Measurements from ENCODE around the gene KIF4B.

Gene KIF4B

DNA sequence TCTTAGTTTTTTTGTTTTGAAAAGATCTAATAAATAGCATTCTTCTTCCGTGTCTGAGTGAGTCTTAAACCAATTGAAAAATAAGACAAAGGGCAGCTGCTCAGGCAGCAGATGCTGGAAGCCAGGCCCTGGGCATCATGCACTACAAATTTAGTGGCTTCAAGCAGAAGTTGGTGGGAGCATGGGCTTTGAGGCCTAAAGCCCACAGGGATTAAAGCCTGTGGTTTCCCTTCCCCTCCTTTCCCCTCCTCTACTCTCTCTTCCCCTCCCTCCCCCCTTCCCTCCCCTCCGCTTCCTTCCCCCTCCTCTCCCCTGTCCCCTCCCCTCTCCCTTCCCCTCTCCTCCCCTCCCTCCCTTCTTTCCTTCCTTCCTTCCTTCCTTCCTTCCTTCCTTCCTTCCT is 20.1 kb upstream of the KIF4B start:
- TF ChIP-seq, protein P1, sequence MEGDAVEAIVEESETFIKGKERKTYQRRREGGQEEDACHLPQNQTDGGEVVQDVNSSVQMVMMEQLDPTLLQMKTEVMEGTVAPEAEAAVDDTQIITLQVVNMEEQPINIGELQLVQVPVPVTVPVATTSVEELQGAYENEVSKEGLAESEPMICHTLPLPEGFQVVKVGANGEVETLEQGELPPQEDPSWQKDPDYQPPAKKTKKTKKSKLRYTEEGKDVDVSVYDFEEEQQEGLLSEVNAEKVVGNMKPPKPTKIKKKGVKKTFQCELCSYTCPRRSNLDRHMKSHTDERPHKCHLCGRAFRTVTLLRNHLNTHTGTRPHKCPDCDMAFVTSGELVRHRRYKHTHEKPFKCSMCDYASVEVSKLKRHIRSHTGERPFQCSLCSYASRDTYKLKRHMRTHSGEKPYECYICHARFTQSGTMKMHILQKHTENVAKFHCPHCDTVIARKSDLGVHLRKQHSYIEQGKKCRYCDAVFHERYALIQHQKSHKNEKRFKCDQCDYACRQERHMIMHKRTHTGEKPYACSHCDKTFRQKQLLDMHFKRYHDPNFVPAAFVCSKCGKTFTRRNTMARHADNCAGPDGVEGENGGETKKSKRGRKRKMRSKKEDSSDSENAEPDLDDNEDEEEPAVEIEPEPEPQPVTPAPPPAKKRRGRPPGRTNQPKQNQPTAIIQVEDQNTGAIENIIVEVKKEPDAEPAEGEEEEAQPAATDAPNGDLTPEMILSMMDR (conservative IDR thresholded peaks at IDR 0.05; ENCODE audit: low read depth, low read length): no peak

GRCh38 chr5:154995679-154996078 is 17.9 kb upstream of the KIF4B start:
- H3K27me3 ChIP-seq (ENCODE audit: insufficient read depth, low read depth): no peaks in the 10 kb centered on the region
- H3K9ac ChIP-seq: no peak overlapping the region
- no peak overlapping the region for H3K4me3 ChIP-seq (IDR thresholded peaks at IDR 0.05; ENCODE audit: insufficient read depth, low read depth, low read length)
- H3K79me2 ChIP-seq (ENCODE audit: insufficient read depth, low read depth): no peaks in the 10 kb centered on the region
- no peak overlapping the region for H2AFZ ChIP-seq (ENCODE audit: low read depth)
- no peak overlapping the region for H3K4me2 ChIP-seq
- H3K4me1 ChIP-seq (ENCODE audit: low read depth, poor library complexity, severe bottlenecking): no peaks in the 10 kb centered on the region
- TF ChIP-seq, protein P1 (conservative IDR thresholded peaks at IDR 0.05; ENCODE audit: low read depth, low read length): no peak
- H4K20me1 ChIP-seq (ENCODE audit: insufficient read depth): no peaks in the 10 kb centered on the region
- H3K36me3 ChIP-seq (ENCODE audit: insufficient read depth): no peaks in the 10 kb centered on the region
- no peak overlapping the region for H3K27ac ChIP-seq

More for the DNA sequence above, 20.1 kb upstream of the KIF4B start:
- no peaks in the 10 kb centered on the region for H4K20me1 ChIP-seq (ENCODE audit: insufficient read depth)
- H3K36me3 ChIP-seq (ENCODE audit: insufficient read depth): no peaks in the 10 kb centered on the region
- H3K9ac ChIP-seq: no peak overlapping the region
- no peak overlapping the region for H3K4me3 ChIP-seq (IDR thresholded peaks at IDR 0.05; ENCODE audit: insufficient read depth, low read depth, low read length)
- no peak overlapping the region for H3K4me2 ChIP-seq
- H2AFZ ChIP-seq (ENCODE audit: low read depth): no peak overlapping the region
- no peaks in the 10 kb centered on the region for H3K4me1 ChIP-seq (ENCODE audit: low read depth, poor library complexity, severe bottlenecking)
- no peaks in the 10 kb centered on the region for H3K27me3 ChIP-seq (ENCODE audit: insufficient read depth, low read depth)
- H3K79me2 ChIP-seq (ENCODE audit: insufficient read depth, low read depth): no peaks in the 10 kb centered on the region
- H3K27ac ChIP-seq: no peak overlapping the region

DNA sequence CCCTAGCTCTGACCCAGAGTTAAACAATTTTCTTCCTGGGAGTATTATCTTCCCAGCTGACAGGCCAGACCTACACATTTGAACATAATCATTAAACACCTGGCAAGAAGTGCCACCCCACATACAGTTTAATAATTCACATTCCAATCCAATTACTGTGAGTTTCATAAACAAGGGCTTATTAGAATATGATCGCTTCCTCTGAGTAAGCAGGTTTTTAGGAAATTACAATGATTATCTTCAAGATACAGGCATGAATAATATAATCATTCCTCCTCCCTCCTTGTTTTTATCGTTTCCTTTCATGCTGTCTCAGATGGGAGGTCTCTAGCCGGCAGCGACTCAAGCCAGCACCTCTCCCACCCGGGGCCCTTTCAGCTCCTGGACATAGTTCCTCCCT is 15.8 kb upstream of the KIF4B start:
- Histone ChIP-seq H4K20me1 (ENCODE audit: insufficient read depth) (no peaks in the 10 kb centered on the region), H3K36me3 (ENCODE audit: insufficient read depth) (no peaks in the 10 kb centered on the region), H3K4me1 (ENCODE audit: low read depth, poor library complexity, severe bottlenecking) (no peaks in the 10 kb centered on the region), H3K9ac (no peak overlapping the region), H3K79me2 (ENCODE audit: insufficient read depth, low read depth) (no peaks in the 10 kb centered on the region), H3K27ac (no peak overlapping the region), H3K4me3 (IDR thresholded peaks at IDR 0.05; ENCODE audit: insufficient read depth, low read depth, low read length) (no peak overlapping the region), H2AFZ (ENCODE audit: low read depth) (no peak overlapping the region), H3K4me2 (no peak overlapping the region), H3K27me3 (ENCODE audit: insufficient read depth, low read depth) (no peaks in the 10 kb centered on the region)
- TF ChIP-seq, protein P1 (conservative IDR thresholded peaks at IDR 0.05; ENCODE audit: low read depth, low read length): no peak

DNA sequence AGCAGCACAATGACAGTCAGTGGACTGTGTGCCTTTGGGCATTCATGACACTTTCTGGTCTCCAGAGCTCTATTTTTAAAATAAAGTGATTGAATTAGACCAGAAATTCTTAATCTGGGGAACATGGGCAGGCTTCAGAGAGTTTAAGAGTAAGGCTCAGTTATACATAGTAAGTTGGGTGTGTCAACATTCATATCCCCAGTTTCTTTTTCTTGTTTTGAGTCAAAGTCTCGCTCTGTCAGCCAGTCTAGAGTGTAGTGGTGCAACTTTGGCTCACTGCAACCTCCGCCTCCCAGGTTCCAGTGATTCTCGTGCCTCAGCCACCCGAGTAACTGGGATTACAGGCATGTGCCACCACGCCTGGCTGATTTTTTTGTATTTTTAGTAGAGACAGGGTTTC is 13.7 kb upstream of the KIF4B start:
- H3K4me2 ChIP-seq: no peak overlapping the region
- no peak overlapping the region for H2AFZ ChIP-seq (ENCODE audit: low read depth)

More for the DNA sequence above, 13.7 kb upstream of the KIF4B start:
- H3K79me2 ChIP-seq (ENCODE audit: insufficient read depth, low read depth): no peaks in the 10 kb centered on the region
- no peak overlapping the region for H3K9ac ChIP-seq
- H3K36me3 ChIP-seq (ENCODE audit: insufficient read depth): no peaks in the 10 kb centered on the region
- H3K4me1 ChIP-seq (ENCODE audit: low read depth, poor library complexity, severe bottlenecking): no peaks in the 10 kb centered on the region
- TF ChIP-seq, protein P1 (conservative IDR thresholded peaks at IDR 0.05; ENCODE audit: low read depth, low read length): no peak
- no peak overlapping the region for H3K4me3 ChIP-seq (IDR thresholded peaks at IDR 0.05; ENCODE audit: insufficient read depth, low read depth, low read length)
- no peaks in the 10 kb centered on the region for H4K20me1 ChIP-seq (ENCODE audit: insufficient read depth)
- no peaks in the 10 kb centered on the region for H3K27me3 ChIP-seq (ENCODE audit: insufficient read depth, low read depth)
- H3K27ac ChIP-seq: no peak overlapping the region
